GM12878 (cell line): ENCODE measurements around the gene TLR5. TPM values are rescaled to one million over a fixed set of nuclear protein-coding genes. Genes with fewer than 3 reads are reported as not detected.
A peak's percentile ranks its signal among the peaks of the same experiment; 100 is the strongest.

Experiments used
- ATAC-seq: fragments of 200-7000 bp; cut with Tn5 transposase; 3 replicates; pipeline ENCODE4 v1.9.1; 2020; ENCODE audit warnings: mild to moderate bottlenecking, moderate library complexity
- BruUV-seq: library from RNA; stranded (reverse); fragments of 400-500 nt; replicated peaks from 2 replicates; lab custom pipeline; 2021; lab: Mats Ljungman, UMichigan
- CTCF ChIA-PET: fragments of 300-600 bp; sonication (Branson Sonifier 250); formaldehyde crosslinking; extraction: SDS; loops from one replicate; lab custom pipeline; 2021; ENCODE audit warnings: inconsistent platforms; lab: Yijun Ruan, JAX
- POLR2A ChIA-PET: fragments of 350-600 bp; formaldehyde crosslinking; extraction: SDS; loops from one replicate; lab custom pipeline; 2021; ENCODE audit warnings: inconsistent platforms; lab: Charles Lee
- RAD21 ChIA-PET: fragments of 300-600 bp; sonication (Branson Sonifier 250); formaldehyde crosslinking; loops from one replicate; lab custom pipeline; 2023; ENCODE audit warnings: antibody characterized with exemption; ENCODE audit not compliant: unreplicated experiment; lab: Charles Lee
- SMC1A ChIA-PET: fragments of 300-600 bp; sonication (Branson Sonifier 250); formaldehyde crosslinking; loops from one replicate; lab custom pipeline; 2023; ENCODE audit not compliant: unreplicated experiment, uncharacterized antibody; lab: Charles Lee
- DNase-seq: peaks from one replicate; pipeline ENCODE4 v3.0.0-alpha.2; 2011; ENCODE audit warnings: low read depth, low spot score
- FAIRE-seq: peaks from 3 replicates; lab custom pipeline; 2011; peaks lifted over from hg19 to GRCh38; lab: Jason Lieb, UNC
- H2AFZ ChIP-seq: 2 replicates; pipeline ENCODE4 v1.6.0; 2011; ENCODE audit warnings: low read depth, low read length, control low read depth; ENCODE audit not compliant: control insufficient read depth
- H3K27ac ChIP-seq: 2 replicates; pipeline ENCODE4 v1.5.1; 2011; ENCODE audit warnings: control low read depth; ENCODE audit not compliant: control insufficient read depth, insufficient read depth
- H3K27me3 ChIP-seq, 2 experiments: replicated peaks in 1 of 2; 2 replicates each; pipeline versions ENCODE4 v1.6.0 to v1.6.1; 2011; ENCODE audit warnings: low read length in 1 of 2; ENCODE audit not compliant: control insufficient read depth in 2 of 2, insufficient read depth in 2 of 2
- H3K36me3 ChIP-seq, 2 experiments: 2 replicates each; pipeline ENCODE4 v1.5.1; 2011; ENCODE audit warnings: low read length in 1 of 2; ENCODE audit not compliant: control insufficient read depth in 2 of 2, insufficient read depth in 2 of 2
- H3K4me1 ChIP-seq: 2 replicates; pipeline ENCODE4 v1.6.1; 2011; ENCODE audit warnings: mild to moderate bottlenecking, low read length, moderate library complexity, mixed read lengths; ENCODE audit not compliant: control insufficient read depth, insufficient read depth
- H3K4me2 ChIP-seq: 2 replicates; pipeline ENCODE4 v1.6.0; 2011; ENCODE audit warnings: control low read depth; ENCODE audit not compliant: control insufficient read depth, insufficient read depth
- H3K4me3 ChIP-seq: fragments of 200-600 bp; sonication (generic); 2 replicates; pipeline ENCODE4 v1.5.1; 2016
- H3K79me2 ChIP-seq: 2 replicates; pipeline ENCODE4 v1.6.0; 2011; ENCODE audit warnings: low read length; ENCODE audit not compliant: control insufficient read depth, insufficient read depth
- H3K9ac ChIP-seq: 2 replicates; pipeline ENCODE4 v1.8.0; 2011; ENCODE audit warnings: low read length, control low read depth, mixed read lengths; ENCODE audit not compliant: control insufficient read depth, insufficient read depth
- H3K9me3 ChIP-seq: replicated peaks from 3 replicates; pipeline ENCODE4 v1.5.1; 2011; ENCODE audit warnings: mild to moderate bottlenecking, low read length; ENCODE audit not compliant: control insufficient read depth, insufficient read depth
- H4K20me1 ChIP-seq: 2 replicates; pipeline ENCODE4 v1.6.0; 2011; ENCODE audit not compliant: control insufficient read depth, insufficient read depth
- CTCF ChIP-seq, 3 experiments: IDR thresholded peaks in 2 of 3; conservative IDR thresholded peaks in 1 of 3; 2 replicates each; pipeline ENCODE4 v1.5.1; 2011; ENCODE audit warnings: low read depth in 3 of 3, low read length in 3 of 3, mild to moderate bottlenecking in 3 of 3, control low read depth in 2 of 3, moderate library complexity in 2 of 3, inconsistent platforms in 1 of 3, mixed read lengths in 1 of 3; ENCODE audit not compliant: control insufficient read depth in 2 of 3, insufficient read depth in 1 of 3; ENCODE audit errors: extremely low read depth in 1 of 3
- MEF2B ChIP-seq: fragments of 450-650 bp; IDR thresholded peaks from 2 replicates; pipeline ENCODE4 v1.6.1; 2018; ENCODE audit warnings: mild to moderate bottlenecking, moderate library complexity; ENCODE audit not compliant: partially characterized antibody, poor library complexity, severe bottlenecking
- MLLT1 ChIP-seq: fragments of 450-650 bp; IDR thresholded peaks from 2 replicates; pipeline ENCODE4 v1.6.1; 2016; ENCODE audit warnings: mild to moderate bottlenecking
- WGBS: methylation state at CpG from one replicate; pipeline ENCODE4 v1.1.6; 2016; ENCODE audit warnings: low lambda C conversion rate; ENCODE audit not compliant: insufficient replicate concordance, insufficient coverage; ENCODE audit errors: missing lambda C conversion rate; 5-methylcytosine and 5-hydroxymethylcytosine counted together
- in situ Hi-C: fragments of 300-500 bp; cut with MboI; formaldehyde crosslinking; loops from 9 replicates; pipeline ENCODE4 v1.14.3; 2018; ENCODE audit warnings: mixed read lengths
- intact Hi-C: fragments of 100-400 bp; cut with micrococcal nuclease; formaldehyde crosslinking; loops from one replicate; pipeline ENCODE4 v1.14.2; 2022; ENCODE audit not compliant: unreplicated experiment
- polyA plus RNA-seq, 11 experiments: library from polyadenylated mRNA; depleted of rRNA in 4 of 11; unstranded in 6 of 11; stranded (reverse) in 5 of 11; fragments of >200 nt; fragmentation: Nextera tagmentation in 4 of 11; fragmentation: Illumina TruSeq in 1 of 11; extraction: Ambion mirVana in 4 of 11; extraction: Trizol in 1 of 11; gene quantifications; 1 replicate in 1 of 11; 2 replicates in 10 of 11; pipeline versions ENCODE4 v1.2.1 to v1.2.3, GENCODE V29; 2011 to 2016; ENCODE audit warnings: inconsistent platforms in 2 of 11, missing spikeins in 2 of 11, low read depth in 1 of 11
- total RNA-seq, 4 experiments: library from RNA; depleted of rRNA in 3 of 4; stranded (reverse); fragments of >200 nt in 3 of 4; fragmentation: Illumina TruSeq in 1 of 4; extraction: Trizol in 1 of 4; gene quantifications; 2 replicates each; pipeline versions ENCODE4 v1.2.1 to v1.2.3, GENCODE V29; 2013 to 2021

The TLR5 gene
- total and polyA plus RNA-seq, 10 of the 15 experiments (the other 5 are each of a cell fraction or from before 2014, with no cell fraction given): 0.34 to 5.3 (median 0.79) TPM

- no peak overlapping the region for H2AFZ ChIP-seq
- H3K27ac ChIP-seq: no peak overlapping the region
- POLR2A ChIA-PET: interaction anchor here (1.0 kb wide), 1 partner anchor 11 kb away, joined by 3 read pairs; no protein-coding TSS in a partner anchor
- SMC1A ChIA-PET: interaction anchor here (0.7 to 5.8 kb wide), 6 partner anchors 9 to 390 kb away, joined by 4 to 40 read pairs (median 12); no protein-coding TSS in a partner anchor
- CTCF ChIA-PET: interaction anchor here (1.0 to 17.0 kb wide), 8 partner anchors 9 to 103 kb away, joined by 4 to 406 read pairs (median 18); no protein-coding TSS in a partner anchor
- 75% methylated on average over 11 of the region's 11 CpGs for WGBS
- no peaks in the 10 kb centered on the region for H3K36me3 ChIP-seq
- no peak for TF ChIP-seq MEF2B
- peak; percentile 57; the same call in 1 of the 2 replicates for TF ChIP-seq MLLT1
- TF ChIP-seq CTCF (IDR thresholded peaks at IDR 0.05 in 2 of 3, conservative IDR thresholded peaks at IDR 0.05 in 1 of 3; ENCODE audit: control insufficient read depth in 2 of 3, extremely low read depth in 1 of 3, insufficient read depth in 1 of 3, low read depth in 3 of 3, low read length in 3 of 3): no peak
- peaks cover 12% of the 10 kb centered on the region for H3K4me1 ChIP-seq
- H3K4me3 ChIP-seq: no peak overlapping the region
- DNase-seq: no peak
- intact Hi-C loops (loop anchor here (2.0 kb wide), 2 partner anchors 49 to 103 kb away; no protein-coding TSS in a partner anchor), in situ Hi-C loops (loop anchor here (5.0 to 25.0 kb wide), 2 partner anchors 105 to 1195 kb away; partner anchors contain the start of gene NVL)
- no peak for ATAC-seq
- no peak overlapping the region; the same call in 1 of the 2 replicates for H3K4me2 ChIP-seq
- H3K9me3 ChIP-seq: no peaks in the 10 kb centered on the region; the same call in 2 of the 3 replicates
- H3K27me3 ChIP-seq: no peaks in the 10 kb centered on the region
- H3K9ac ChIP-seq: no peak overlapping the region
- H3K79me2 ChIP-seq: no peaks in the 10 kb centered on the region
- H4K20me1 ChIP-seq: no peaks in the 10 kb centered on the region
- RAD21 ChIA-PET: interaction anchor here (0.9 to 3.6 kb wide), 3 partner anchors 9 to 102 kb away, joined by 3 to 44 read pairs (median 14); no protein-coding TSS in a partner anchor
- BruUV-seq: no TSS peak
- no peak for FAIRE-seq
Observed at GRCh38 chr1:223142269-223142668, 779 bp downstream of the TLR5 start.
